A549 treated with ZK216348 at 1 μM for 4 hours (cell line): ENCODE results near the gene DACT2. TPM values are rescaled to one million over a fixed set of nuclear protein-coding genes. Genes with fewer than 3 reads are reported as not detected.

Experiments used
- total RNA-seq: library from RNA; stranded (reverse); fragments of 200-300 nt; extraction: Qiagen RNA extraction; gene quantifications from 5 replicates; pipeline ENCODE4 v1.2.3, GENCODE V29; 2022; ENCODE audit warnings: low read depth

Gene DACT2, protein sequence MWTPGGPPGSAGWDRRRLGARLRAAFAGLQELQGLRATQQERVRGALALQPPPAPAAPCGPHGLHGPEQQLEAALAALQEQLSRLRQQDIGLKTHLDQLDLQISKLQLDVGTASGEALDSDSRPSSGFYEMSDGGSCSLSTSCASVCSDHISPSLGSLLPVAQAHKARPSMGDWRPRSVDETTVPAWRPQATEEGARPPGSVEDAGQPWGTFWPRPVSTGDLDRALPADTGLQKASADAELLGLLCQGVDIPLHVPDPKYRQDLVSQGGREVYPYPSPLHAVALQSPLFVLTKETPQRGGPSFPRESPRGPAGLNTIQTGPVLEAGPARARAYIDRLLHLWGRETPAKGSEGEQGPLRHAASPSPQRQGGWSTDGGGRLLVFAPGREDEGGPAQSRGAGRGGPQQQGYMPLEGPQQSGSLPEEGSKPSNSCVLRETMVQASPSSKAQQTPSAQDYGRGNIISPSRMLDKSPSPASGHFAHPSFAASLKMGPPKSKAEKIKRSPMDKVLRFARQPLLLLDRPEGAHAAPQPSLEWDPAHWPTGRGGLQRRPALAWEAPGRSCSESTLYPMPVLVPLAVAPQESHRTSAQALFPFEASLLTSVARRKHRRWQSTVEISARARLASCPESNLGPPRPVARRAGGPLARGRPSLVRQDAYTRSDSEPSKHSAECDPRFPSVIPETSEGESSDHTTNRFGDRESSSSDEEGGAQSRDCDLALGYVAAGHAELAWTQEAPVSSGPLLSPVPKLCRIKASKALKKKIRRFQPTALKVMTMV
- total RNA-seq: 0.14 to 0.27 TPM (median 0.15 TPM) in 5 replicates

DNA sequence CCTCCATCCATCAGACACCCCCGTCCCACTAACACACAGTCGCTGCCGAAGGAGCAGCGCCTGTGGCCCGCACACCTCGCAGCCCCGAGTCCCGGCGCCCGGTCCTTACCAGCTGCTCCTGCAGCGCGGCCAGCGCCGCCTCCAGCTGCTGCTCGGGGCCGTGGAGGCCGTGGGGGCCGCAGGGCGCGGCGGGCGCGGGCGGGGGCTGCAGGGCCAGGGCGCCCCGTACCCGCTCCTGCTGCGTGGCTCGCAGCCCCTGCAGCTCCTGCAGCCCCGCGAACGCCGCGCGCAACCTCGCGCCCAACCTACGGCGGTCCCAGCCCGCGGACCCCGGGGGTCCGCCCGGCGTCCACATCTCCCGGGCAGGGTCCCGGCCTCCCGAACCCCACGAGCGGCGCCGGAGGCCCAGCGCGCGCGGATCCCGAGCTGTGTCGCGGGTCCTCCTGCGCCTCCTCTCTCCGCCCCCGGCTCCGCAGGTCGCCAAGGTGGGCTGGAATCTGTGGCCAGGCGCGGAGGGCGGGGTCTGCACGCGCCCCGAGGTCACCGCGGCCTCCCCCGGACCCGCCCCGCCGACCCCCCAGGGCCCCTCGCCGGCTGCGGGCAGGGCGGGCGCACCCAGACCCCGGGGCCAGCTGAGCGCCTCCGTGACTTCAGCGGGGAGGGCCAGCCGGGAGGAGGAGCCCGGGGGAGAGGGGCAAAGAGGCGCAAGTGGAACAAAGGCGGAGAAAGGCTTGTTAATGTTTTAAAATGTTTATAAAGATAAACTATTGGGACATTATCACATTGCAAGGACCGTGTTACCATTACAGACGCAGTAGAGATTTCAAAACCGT, at the start of gene DACT2:
TSS of gene DACT2 (minus strand) at position 499 of the 833 bp plus-strand sequence. CDS start at position 355, 144 bp downstream.

Other genes with a start within 250 kb of the DACT2 start
- gene FRMD1, start 240.6 kb downstream of the DACT2 start, total RNA-seq: 0.22 TPM in 1 of 5 replicates, not detected in the others
- not detected in 5 replicates for gene SMOC2, start 121.4 kb upstream of the DACT2 start, total RNA-seq